OCI-LY1 (cell line): ENCODE data around the gene ELFN1.

ENCODE experiments used
- H2AFZ ChIP-seq: fragments of 200-600 bp; sonication (generic), shearing (Covaris generic); 2 replicates; pipeline ENCODE4 v1.6.0; 2014; ENCODE audit warnings: antibody characterized with exemption, mild to moderate bottlenecking, low read length
- H3F3A ChIP-seq: fragments of 200-600 bp; sonication (generic), shearing (Covaris generic); 2 replicates; pipeline ENCODE4 v1.6.0; 2014; ENCODE audit warnings: mild to moderate bottlenecking, antibody characterized with exemption, low read length, moderate library complexity; ENCODE audit not compliant: insufficient read depth
- H3K27ac ChIP-seq: fragments of 200-600 bp; sonication (generic); 2 replicates; pipeline ENCODE4 v1.5.1; 2014; ENCODE audit warnings: low read length, mixed run types, mild to moderate bottlenecking, low read depth; ENCODE audit not compliant: poor library complexity, severe bottlenecking
- H3K27me3 ChIP-seq: fragments of 200-600 bp; sonication (generic); 2 replicates; pipeline ENCODE4 v1.6.0; 2014; ENCODE audit warnings: antibody characterized with exemption, mild to moderate bottlenecking, low read length, moderate library complexity; ENCODE audit not compliant: insufficient read depth
- H3K36me3 ChIP-seq: fragments of 200-600 bp; sonication (generic); 2 replicates; pipeline ENCODE4 v1.6.1; 2014; ENCODE audit warnings: mild to moderate bottlenecking, antibody characterized with exemption, low read length, moderate library complexity, mixed read lengths; ENCODE audit not compliant: insufficient read depth
- H3K4me1 ChIP-seq: fragments of 200-600 bp; sonication (generic); 2 replicates; pipeline ENCODE4 v1.5.1; 2014; ENCODE audit warnings: mild to moderate bottlenecking, low read length, moderate library complexity; ENCODE audit not compliant: insufficient read depth, severe bottlenecking
- H3K4me2 ChIP-seq: fragments of 200-600 bp; sonication (generic), shearing (Covaris generic); 2 replicates; pipeline ENCODE4 v1.6.1; 2014; ENCODE audit warnings: low read length
- H3K4me3 ChIP-seq: fragments of 200-600 bp; sonication (generic); 2 replicates; pipeline ENCODE4 v1.5.1; 2014; ENCODE audit warnings: low read length, low read depth, mild to moderate bottlenecking, mixed read lengths; ENCODE audit not compliant: poor library complexity, severe bottlenecking
- H3K79me2 ChIP-seq: fragments of 200-600 bp; shearing (Covaris generic); 2 replicates; pipeline ENCODE4 v1.6.1; 2016; ENCODE audit warnings: mixed run types, low read length, mixed read lengths; ENCODE audit not compliant: insufficient read depth
- H3K9ac ChIP-seq: fragments of 200-600 bp; sonication (generic), shearing (Covaris generic); 2 replicates; pipeline ENCODE4 v1.6.1; 2014; ENCODE audit warnings: mild to moderate bottlenecking, low read length, mixed read lengths
- H3K9me2 ChIP-seq: fragments of 200-600 bp; sonication (generic), shearing (Covaris generic); 2 replicates; pipeline ENCODE4 v1.6.1; 2014; ENCODE audit warnings: low read depth, mild to moderate bottlenecking, low read length, mixed read lengths
- H3K9me3 ChIP-seq: fragments of 200-600 bp; shearing (Covaris generic); 2 replicates; pipeline ENCODE4 v1.6.1; 2014; ENCODE audit warnings: low read length, mixed read lengths
- H4K20me1 ChIP-seq: fragments of 200-600 bp; sonication (generic), shearing (Covaris generic); 2 replicates; pipeline ENCODE4 v1.6.0; 2016; ENCODE audit warnings: mild to moderate bottlenecking, low read length; ENCODE audit not compliant: insufficient read depth
- CTCF ChIP-seq: fragments of 200-600 bp; sonication (generic), shearing (Covaris generic); IDR thresholded peaks from 2 replicates; pipeline ENCODE4 v1.5.1; 2017; ENCODE audit warnings: mild to moderate bottlenecking, antibody characterized with exemption, low read length, moderate library complexity, mixed read lengths
- EZH2 ChIP-seq: fragments of 200-600 bp; sonication (generic), shearing (Covaris generic); IDR thresholded peaks from 2 replicates; pipeline ENCODE4 v1.8.0; 2017; ENCODE audit warnings: borderline replicate concordance, mixed run types, mild to moderate bottlenecking, antibody characterized with exemption, low read length, moderate library complexity, mixed read lengths

Gene ELFN1

GRCh38 chr7:1706381-1706720, 36.3 kb downstream of the ELFN1 start:
- Histone ChIP-seq H4K20me1 (no peaks in the 10 kb centered on the region), H3K36me3 (no peaks in the 10 kb centered on the region; the same call in 1 of the 2 replicates), H3K4me3 (no peak overlapping the region), H3K9me3 (peaks cover 7% of the 10 kb centered on the region), H3K4me1 (no peaks in the 10 kb centered on the region), H3F3A (no peaks in the 10 kb centered on the region), H3K4me2 (no peak overlapping the region), H3K27me3 (peaks cover 5% of the 10 kb centered on the region), H2AFZ (no peak overlapping the region), H3K9ac (no peak overlapping the region), H3K9me2 (no peaks in the 10 kb centered on the region), H3K79me2 (no peaks in the 10 kb centered on the region), H3K27ac (no peak overlapping the region)
- no peak for TF ChIP-seq EZH2
- TF ChIP-seq CTCF: no peak

- H3K27ac ChIP-seq: no peak overlapping the region
- no peak overlapping the region for H2AFZ ChIP-seq
- no peaks in the 10 kb centered on the region for H3K79me2 ChIP-seq
- no peak overlapping the region for H3K4me2 ChIP-seq
- no peak overlapping the region for H3K4me3 ChIP-seq
- H3F3A ChIP-seq: no peaks in the 10 kb centered on the region
- H3K27me3 ChIP-seq: peaks cover 4% of the 10 kb centered on the region
- H3K9me2 ChIP-seq: no peaks in the 10 kb centered on the region
- no peaks in the 10 kb centered on the region for H4K20me1 ChIP-seq
- TF ChIP-seq CTCF (no peak), EZH2 (no peak)
- H3K36me3 ChIP-seq: no peaks in the 10 kb centered on the region; the same call in 1 of the 2 replicates
- H3K9ac ChIP-seq: no peak overlapping the region
- peaks cover 7% of the 10 kb centered on the region for H3K9me3 ChIP-seq
- no peaks in the 10 kb centered on the region for H3K4me1 ChIP-seq
These were observed 36.9 kb downstream of the ELFN1 start for GRCh38 chr7:1706721-1707613.

- no peak overlapping the region for H3K27ac ChIP-seq
- H4K20me1 ChIP-seq: no peaks in the 10 kb centered on the region
- peaks cover 7% of the 10 kb centered on the region for H3K9me3 ChIP-seq
- no peaks in the 10 kb centered on the region; the same call in 1 of the 2 replicates for H3K36me3 ChIP-seq
- H3K4me2 ChIP-seq: no peak overlapping the region
- H3K4me1 ChIP-seq: no peaks in the 10 kb centered on the region
- H3K9me2 ChIP-seq: no peaks in the 10 kb centered on the region
- H3F3A ChIP-seq: no peaks in the 10 kb centered on the region
- TF ChIP-seq CTCF (peak; percentile 54), EZH2 (no peak)
- no peaks in the 10 kb centered on the region for H3K79me2 ChIP-seq
- H2AFZ ChIP-seq: no peak overlapping the region
- no peak overlapping the region for H3K4me3 ChIP-seq
- no peaks in the 10 kb centered on the region; the same call in 1 of the 2 replicates for H3K27me3 ChIP-seq
- no peak overlapping the region for H3K9ac ChIP-seq
These were observed 37.9 kb downstream of the ELFN1 start for GRCh38 chr7:1707756-1708595.
